GM18858 (cell line): ENCODE data around the gene CACNA1I.

Experiments used
- ATAC-seq: cut with Tn5 transposase; IDR thresholded peaks from one replicate; pipeline ENCODE4 v1.9.1; 2021; ENCODE audit not compliant: unreplicated experiment

The CACNA1I gene

DNA sequence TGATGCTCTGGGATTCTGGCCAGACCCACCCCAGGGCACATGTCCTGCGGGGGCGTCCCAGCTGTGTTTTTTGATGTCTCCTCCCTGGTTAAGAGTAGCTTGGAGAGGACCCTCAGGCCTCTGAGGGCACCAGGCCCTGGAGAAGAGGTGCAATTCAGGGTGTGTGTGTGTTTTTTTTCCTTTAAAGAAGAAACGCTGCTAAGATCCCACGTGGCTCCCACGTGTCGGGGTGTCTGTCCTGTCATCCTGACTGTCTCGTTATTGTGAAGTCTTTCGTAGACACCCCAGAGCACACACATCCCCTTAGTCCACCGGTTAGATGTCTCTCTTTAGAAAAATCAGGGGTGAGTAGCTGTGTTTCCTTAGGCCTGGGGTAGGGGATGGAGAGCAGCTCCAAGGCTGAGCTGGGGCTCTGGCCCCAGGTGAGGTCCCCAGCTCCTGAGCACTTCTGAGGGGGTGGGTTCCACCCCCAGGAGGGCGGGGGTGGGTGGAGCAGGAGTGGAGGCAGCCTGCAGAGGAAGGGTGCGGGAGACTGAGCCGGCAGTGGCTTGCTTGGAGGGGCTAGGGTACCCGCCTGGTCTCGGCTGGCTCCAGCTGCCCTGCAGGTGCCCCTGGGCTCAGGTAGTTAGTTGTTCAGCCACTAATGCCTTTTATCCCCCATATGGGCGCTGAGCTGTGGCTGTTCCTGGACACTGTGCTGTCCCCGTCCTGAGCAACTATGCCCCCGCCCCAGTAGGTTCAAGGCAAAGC, 116.4 kb downstream of the CACNA1I start:
- ATAC-seq: no peak

DNA sequence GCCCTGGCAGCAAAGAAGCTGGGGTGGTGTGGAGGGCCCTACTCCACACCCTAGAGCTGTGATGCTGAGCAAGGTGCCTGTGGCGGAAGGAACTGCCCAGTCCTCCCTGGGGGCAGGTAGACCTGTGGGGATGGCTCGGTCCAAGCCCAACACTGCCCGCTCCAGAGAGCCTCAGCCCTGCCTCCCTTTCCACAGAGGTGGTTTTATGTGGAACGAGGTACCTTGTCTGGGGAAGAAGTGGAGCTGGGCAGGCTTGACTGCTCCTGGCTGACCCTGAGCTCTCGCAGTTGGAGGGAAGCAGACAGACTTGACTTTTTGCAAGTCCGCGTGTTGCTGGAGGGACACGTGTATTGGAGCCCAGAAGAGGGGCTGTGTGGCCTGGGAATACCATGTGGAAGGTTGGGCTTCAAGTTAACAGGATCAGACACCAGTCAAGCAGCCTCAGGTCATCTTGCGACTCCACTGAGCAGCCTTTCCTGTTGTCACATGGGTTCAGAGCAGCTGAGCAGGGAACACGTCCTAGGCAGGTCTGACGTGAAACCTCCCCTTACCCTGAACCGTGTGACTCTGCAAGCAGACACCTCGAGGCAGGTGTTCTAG, 117.7 kb downstream of the CACNA1I start:
- ATAC-seq: no peak

DNA sequence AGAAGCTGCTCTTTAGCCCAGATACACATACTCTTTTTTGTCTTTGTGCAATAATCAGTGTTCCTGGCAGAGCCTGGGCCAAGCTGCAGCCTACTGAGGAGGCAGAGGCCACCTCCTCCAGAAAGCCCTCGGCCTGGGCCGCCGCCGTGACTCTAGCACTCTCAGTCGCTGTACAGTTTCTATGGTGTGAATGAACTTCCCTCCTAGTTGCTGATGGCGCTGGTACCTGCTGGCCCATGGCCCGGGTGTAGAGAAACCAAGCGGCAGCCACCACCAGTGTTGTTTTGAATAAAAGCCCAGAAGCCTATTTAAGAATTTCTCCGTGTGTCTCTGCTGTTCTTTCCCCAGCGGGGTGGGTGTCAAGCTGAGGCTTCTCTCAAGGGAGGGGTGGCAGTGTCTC, 118.9 kb downstream of the CACNA1I start:
- ATAC-seq: no peak

DNA sequence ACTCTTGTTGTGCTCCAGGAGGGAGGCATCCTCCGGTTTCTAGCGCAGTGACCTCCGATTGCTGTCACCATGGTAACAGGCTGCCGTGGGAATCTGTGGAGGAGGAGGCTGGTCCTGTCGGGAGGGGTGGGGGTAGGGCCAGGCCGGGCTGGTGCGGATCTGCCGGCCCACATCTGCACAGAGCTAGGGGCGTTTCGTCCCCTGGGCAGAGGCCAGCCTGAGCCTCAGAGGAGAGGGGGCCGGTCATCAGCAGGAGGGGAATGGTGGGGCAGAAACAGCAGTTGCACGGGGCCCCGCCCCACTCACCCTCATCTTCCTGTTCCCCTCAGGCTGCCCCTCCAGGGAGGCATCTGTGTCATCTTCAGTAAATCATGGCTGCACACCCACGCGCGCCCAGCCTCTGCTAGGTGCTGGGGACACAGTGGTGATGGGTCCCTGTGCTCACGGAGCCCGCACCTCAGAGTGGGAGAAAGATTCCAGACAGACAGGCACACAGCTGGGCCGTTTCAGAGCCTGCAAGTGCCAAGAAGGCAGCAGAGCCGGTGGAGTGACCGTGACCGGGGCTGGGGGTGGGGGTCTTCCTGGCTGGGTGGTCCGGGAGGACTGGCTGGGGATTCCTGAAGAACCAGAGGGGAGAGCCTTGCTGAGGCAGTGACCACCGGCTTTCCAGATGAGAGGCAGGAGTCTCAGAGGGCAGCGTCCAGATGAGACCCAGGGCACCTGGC, 120.5 kb downstream of the CACNA1I start:
- no peak for ATAC-seq

DNA sequence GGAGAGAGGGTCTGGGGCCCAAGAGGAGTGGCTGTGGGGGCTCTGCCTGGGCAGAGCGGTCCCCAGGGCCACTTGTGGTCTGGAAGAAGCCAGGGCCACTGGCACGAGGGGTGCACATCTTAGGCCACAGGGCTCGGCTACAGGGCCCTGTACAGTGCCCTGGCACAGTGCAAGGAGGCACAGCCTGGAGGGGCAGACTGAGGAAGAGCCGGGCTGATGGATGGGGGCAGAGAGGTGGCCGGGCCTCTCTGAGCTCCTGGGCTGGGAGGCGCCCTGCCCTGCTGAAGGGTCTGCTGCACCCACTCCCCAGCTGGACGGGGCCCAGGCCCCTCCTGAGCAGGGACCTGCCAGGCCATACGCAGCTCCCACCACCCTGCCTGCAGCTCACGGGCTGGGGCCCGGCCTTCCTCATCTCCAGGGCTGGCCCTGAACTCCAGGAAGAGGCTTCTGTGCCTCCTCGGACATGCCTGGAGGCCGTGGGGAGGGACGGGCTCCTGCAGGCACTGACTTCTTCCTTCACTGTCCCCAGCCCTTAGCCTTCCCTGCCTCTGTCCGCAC, 123.5 kb downstream of the CACNA1I start:
- no peak for ATAC-seq

DNA sequence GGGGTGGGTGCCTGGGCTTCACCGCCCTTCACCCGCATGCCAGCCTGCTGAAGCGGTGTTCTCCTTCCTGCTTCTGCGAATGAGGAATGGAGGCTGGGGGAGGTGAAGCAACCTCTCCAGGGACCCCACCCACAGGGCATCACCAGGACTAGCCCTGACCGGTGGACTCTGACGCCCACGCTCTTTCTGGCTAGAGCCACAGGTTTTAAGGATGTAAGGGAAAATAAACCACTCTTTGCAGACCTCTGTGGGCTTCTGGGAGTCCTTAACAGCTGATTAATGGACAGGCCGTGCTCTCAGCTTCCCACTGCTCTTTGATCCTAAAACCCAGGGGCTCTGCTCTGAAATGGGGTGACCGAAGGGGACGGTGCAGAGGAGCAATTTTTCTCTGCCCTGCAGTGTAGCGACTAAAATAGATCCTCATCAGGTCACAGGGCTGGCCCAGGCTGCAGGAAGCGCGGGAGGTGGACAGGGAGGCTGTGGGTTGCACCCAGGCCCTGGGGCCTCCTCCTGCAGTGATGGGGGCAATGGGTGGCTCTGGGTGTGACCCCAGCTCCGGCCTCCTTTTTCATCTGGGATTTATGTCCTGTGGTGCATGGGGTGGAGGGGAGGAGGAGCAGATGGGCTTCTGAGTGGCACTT, 127.4 kb downstream of the CACNA1I start:
- no peak for ATAC-seq

DNA sequence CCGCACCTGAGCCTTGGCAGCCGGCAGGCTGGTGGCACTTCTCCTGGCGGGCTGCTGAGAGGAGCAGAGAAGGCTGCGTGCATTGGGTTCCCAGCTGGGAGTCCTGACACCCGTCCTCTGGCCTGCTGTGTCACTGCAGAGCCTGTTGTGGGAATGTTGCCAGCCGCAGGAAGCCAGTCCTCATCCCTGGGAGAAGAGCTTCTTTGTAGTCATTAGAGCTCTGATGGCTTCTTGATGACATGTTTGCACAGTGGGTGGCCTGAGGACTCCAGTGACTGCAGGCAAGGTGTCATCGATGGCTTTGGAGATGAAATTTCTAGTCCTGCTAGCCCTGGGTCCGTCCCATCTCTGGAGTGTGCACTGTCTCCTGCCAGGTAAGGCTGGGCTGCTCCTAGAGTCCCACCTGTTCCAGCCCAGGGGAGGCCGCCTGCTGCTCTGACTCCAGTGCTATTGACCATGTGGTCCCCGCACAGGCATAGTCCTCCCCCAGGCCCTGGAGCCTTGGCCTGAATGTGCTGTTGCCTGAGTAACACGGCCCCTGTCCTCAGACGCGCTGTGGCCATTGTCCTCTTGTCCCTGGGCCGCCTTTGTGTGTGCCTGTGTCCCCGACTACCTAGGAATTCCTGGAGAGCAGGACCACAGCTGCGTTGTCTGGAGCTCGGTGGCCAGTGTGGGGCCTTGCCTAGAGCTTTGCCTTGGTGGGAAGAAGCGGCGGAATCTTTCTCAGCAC, 129.2 kb downstream of the CACNA1I start:
- ATAC-seq: no peak

DNA sequence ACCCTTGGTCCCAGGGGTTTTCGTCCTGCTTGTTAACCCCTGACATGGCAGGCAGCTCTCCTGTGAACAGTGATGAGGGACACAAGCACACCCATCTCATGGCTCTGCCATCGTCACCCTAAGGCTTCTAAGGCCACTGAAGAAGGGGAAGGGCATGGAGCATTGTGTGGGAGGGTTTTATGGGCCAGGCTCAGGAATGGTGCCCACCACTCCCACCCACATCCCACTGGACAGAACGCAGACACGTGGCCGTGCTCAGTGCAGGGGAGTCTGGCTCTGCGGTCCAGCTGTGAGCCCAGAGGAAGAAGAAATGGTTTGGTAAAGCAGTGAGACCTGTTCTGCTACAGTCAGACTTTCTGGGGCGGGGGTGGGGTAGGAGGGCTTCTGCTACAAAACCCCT, 130.0 kb downstream of the CACNA1I start:
- no peak for ATAC-seq

DNA sequence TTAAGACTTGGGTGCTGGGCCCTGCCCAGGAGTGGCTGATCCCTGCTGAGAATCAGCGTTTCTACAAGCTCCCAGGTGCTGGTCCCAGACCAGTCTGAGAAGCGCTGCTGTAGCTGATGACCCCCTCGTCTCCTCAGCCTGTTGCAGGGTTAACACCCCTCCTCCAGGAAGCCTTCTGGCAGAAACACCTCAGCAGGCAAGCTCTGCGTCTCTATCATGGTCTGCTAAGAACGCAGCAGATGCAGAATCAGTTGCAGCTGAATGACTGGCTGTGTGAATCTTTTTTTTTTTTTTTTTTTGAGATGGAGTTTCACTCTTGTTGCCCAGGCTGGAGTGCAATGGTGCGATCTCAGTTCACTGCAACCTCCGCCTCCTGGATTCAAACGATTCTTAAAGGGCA, 132.5 kb downstream of the CACNA1I start:
- no peak for ATAC-seq

DNA sequence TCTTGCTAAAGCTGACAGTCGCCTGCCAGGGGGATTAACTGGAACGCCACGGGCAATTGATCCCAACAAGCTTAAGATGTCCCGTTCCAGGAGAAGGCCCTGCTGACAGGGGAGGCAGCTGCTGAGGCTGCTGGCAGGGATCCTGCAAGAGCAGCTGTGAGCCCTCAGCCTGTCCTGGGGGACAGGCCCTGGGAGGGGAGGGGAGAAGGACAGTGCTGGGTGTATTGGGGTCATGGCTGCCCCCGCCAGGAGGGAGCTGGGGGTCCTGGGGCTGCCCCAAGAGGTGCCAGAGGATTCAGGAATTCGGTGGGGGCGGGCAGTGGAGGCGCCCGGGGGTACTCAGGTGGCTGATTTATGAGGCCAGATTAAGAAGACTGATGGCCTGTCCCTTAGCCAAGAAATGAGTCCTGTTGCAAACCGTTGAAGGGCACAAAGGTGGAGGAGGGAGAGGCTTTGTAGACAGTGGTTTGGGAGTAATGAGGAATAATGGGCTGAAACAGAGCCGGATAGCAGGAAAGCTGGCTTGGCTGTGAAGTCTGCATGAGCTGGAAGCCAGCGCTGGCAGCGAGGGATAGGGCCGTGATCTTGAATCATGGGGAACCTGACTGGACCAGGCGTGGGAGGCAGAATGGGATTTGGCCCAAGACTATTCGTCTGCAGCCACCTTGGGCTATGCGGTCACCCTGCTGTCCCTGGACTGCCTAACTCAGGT, 133.5 kb downstream of the CACNA1I start:
- no peak for ATAC-seq

DNA sequence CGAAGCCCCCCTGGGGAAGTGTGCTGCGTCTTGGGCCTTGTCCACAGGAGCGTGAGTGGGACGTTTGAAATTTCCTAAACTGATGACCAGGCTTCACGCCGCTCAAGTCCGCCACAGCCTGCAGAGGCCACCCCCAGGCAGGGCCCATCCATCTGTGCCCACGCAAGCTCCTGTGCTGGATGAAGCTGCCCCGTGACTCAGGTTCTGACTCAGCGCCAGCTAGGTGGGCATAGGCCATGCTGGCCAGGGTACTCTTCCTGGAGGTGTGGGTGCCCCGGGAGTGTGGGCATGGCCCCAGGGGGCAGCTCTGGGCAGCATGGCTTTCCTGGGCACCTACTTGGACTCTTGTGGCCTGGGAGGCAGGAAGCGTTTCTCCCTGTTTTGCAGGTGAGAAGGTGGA, 134.8 kb downstream of the CACNA1I start:
- no peak for ATAC-seq

DNA sequence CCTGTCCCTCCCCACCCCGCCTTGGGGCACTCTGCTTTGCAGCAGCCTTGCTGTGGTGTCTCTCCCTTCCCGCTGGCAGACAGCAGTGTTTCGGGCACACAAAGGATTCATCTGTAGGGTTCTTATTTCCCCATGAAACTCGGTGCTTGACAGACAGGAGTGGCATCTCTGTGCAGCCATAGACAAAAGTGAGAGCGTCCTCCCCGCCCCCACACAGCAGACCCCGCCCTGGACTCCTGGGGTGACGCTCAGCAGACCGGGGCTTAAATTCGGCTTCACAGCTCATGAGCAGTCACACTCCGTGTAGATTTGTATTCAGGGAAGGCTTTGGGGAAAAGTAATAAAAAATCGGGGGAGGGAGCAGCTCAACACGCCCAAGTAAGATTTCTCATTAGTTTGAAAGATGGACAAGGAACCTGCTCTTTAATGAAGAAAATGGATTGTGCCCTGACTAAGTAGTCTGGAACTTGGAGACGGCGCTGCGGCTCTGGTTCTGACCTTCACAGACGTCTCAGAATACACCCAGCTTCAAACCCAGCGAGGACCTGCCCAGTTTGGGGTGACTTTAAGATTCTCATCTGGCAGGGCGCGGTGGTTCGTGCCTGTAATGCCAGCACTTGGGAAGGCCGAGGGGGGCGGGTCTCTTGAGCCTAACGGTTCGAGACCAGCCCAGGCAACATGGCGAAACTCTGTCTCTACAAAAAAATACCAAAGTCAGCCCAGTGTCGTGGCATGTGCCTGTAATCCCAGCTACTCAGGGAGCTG, 136.0 kb downstream of the CACNA1I start:
- no peak for ATAC-seq

DNA sequence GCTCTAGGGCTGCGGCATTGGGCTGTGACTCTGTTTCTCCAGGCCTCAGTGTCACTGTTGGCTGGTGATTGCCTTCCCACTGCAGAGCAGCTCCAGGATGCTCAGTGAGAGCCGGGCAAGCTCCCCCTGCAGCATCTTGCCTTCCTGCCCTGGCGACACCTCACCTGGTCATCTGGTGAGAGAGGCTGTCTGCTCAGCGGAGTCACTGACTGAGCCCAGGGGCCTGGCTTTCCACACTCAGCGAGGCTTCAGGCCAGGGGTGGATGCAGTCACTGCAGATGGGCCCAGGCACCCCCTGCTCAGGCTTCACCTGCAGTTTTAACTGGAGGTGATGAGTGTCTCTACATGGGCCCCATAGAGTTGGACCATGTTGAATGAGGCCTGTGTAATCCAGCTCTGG, 136.8 kb downstream of the CACNA1I start:
- no peak for ATAC-seq

DNA sequence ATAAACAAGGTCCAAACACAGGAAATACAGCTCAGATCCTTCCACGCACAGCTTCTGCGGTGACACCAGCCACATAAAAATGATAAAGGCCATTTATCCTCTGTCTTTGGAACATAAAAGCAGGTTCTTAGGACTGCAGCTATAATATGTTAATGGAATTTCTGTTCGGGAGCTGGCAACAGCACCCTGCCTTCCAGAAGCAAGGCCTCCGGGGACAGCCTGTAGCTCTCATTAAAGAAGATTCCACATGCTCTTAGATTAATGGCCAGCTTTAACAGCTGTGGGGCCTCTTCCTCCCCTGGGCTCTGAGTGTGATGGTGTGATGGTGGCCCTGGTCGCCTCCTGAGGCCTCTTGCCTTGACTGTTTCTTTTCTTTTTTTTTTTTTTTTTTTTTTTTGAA, 137.3 kb downstream of the CACNA1I start:
- ATAC-seq: no peak

DNA sequence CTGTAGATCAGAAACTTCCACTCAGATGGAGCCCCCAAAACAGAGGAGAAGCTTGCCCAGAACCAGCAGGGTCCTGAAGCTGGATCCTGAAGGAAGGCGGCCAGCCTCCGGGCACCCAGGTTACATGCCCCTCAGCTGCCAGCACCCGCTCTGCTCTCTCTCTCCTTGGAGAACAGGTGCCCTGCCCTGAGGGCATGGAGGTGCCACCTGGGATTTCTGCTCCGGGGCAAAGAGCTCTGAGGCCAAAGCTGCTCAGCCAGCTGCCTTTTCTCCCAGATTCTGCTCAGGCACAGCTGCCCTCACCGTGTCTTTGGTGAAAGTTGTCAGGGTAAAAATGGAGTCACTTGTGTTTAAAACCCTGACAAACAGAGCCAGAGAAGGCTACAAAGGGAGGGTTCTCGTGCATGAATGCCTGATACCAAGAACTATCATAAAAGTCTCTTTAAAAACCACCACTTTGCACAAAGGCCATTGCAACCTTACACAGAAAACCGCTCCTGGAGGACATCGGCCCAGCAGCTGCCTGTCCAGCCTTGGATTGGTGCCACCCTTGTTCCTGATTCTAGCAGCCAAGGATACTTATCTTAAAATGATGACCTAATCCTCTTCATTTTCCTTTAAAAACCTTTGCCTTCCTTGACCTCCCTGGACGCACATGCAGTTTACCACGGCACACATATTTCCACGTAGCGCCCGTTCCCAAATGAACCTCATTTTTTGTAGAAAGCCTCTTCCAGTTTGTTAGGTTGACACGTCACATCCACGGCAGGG, 140.0 kb downstream of the CACNA1I start:
- ATAC-seq: no peak

DNA sequence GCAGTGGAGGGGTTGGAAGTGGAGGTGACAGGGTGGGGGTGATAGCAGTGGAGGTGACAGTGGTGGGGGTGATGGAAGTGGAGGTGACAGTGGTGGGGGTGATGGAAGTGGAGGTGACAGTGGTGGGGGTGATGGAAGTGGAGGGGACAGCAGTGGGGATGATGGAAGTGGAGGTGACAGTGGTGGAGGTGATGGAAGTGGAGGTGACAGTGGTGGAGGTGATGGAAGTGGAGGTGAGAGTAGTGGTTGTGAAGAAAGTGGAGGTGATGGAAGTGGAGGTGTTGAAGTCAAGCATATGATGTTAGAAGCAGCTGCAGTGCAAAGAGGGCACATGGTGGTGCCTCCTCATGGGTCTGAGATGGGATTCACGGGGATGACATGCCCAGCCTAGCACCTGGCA, 141.5 kb downstream of the CACNA1I start:
- ATAC-seq: no peak

DNA sequence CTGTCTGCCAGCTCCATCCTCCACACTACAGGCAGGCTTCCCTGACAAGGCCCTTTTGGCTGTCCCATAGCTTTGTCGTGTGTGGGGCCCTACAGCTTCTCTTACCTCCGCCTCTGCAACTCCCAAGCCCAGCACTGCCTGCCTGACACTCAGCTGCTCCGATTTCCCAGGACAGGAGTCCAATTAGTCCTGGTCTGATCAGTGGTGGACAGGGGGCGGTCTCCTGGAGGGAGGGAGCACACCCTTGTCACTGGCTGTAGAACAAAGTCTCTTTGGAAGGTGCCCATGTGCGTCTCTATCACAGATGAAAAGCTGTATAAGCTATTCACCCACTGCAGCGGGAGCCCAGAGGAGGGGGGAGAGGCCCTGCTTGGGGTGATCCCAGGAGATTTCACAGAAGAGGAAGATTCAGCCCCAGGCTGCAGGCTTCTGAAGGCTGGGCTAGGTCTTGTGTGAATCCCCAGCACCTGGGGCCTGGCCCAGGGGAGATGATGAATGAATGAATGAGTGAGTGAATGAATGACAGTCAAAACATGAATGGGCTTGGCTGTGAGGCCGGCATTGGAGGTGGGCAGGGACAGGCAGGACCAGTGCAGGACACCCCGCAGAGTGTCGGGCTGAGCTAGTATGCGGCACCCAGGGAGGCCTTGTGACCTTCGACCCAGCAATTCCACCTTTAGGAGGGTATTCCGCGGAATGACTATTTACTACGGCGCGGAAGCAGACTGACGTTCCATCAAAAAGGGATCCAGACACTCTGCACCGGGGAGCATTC, 142.4 kb downstream of the CACNA1I start:
- ATAC-seq: no peak

DNA sequence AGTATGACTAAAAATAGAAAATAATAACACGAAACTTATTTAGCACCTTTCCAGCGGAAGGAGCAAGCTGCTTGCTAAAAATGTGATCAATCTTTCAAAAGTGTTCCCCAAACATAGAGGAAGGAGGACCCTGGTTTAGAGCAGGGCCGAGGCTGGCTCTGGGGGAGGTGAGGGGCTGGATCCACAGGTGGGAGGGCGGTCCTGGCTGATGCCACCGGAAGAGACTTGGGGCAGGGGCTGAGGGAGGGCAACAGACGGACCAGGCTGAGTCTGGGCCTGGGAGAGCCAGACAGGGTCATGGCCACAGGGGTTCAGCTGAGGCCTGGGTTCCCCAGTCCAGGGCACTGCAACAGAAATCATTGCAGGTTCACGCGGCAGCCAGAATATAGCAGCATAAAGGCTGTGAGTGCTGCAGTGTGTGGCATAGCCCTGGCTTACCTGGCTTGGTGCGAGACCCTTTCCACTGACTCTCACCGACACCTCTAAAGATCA, 143.3 kb downstream of the CACNA1I start:
- ATAC-seq: no peak
